GM21360 (cell line): ENCODE measurements around the gene ZNF311.
"Not testable (repeated sequence)": the region's sequence is repeated elsewhere in the genome, so short reads cannot be mapped to it uniquely, and the experiment has no call there.

ENCODE experiments used
- ATAC-seq: cut with Tn5 transposase; IDR thresholded peaks from one replicate; pipeline ENCODE4 v1.9.1; 2021; ENCODE audit warnings: mild to moderate bottlenecking, moderate library complexity; ENCODE audit not compliant: unreplicated experiment

Gene ZNF311

GRCh38 chr6:28983838-28984237, 21.3 kb downstream of the ZNF311 start:
- ATAC-seq: no peak

GRCh38 chr6:28982476-28983266, 22.4 kb downstream of the ZNF311 start:
- ATAC-seq: no peak

GRCh38 chr6:28981833-28982475, 23.2 kb downstream of the ZNF311 start:
- peak; percentile 51 for ATAC-seq

- ATAC-seq: peak; percentile 29
These were observed 23.7 kb downstream of the ZNF311 start for GRCh38 chr6:28981431-28981832.

GRCh38 chr6:28980852-28981430, 24.2 kb downstream of the ZNF311 start:
- peak; percentile 45 for ATAC-seq

- no peak for ATAC-seq
These were observed 24.8 kb downstream of the ZNF311 start for GRCh38 chr6:28980137-28980851.

GRCh38 chr6:28979679-28980078, 25.4 kb downstream of the ZNF311 start:
- no peak for ATAC-seq

- ATAC-seq: no peak
These were observed 26.1 kb downstream of the ZNF311 start for GRCh38 chr6:28978959-28979561.

GRCh38 chr6:28978133-28978491, 27.0 kb downstream of the ZNF311 start:
- ATAC-seq: no peak

GRCh38 chr6:28977341-28978132, 27.6 kb downstream of the ZNF311 start:
- ATAC-seq: no peak

GRCh38 chr6:28976677-28977076, 28.4 kb downstream of the ZNF311 start:
- ATAC-seq: no peak

- no peak for ATAC-seq
These were observed 30.6 kb downstream of the ZNF311 start for GRCh38 chr6:28974505-28974904.

GRCh38 chr6:28970056-28970455, 35.1 kb downstream of the ZNF311 start:
- not testable (repeated sequence) for ATAC-seq

- no peak for ATAC-seq
These were observed 36.0 kb downstream of the ZNF311 start for GRCh38 chr6:28969129-28969528.

- ATAC-seq: no peak
These were observed 36.6 kb downstream of the ZNF311 start for GRCh38 chr6:28968476-28968875.

- no peak for ATAC-seq
These were observed 39.4 kb downstream of the ZNF311 start for GRCh38 chr6:28965706-28966105.

GRCh38 chr6:28960846-28961500, 44.1 kb downstream of the ZNF311 start:
- ATAC-seq: no peak

- ATAC-seq: not testable (repeated sequence)
These were observed 46.4 kb downstream of the ZNF311 start for GRCh38 chr6:28958561-28959243.

GRCh38 chr6:28957795-28958314, 47.3 kb downstream of the ZNF311 start:
- not testable (repeated sequence) for ATAC-seq
